Superior temporal gyrus (tissue), 1 donor: ENCODE data around the gene SETMAR.
"Not testable (repeated sequence)": the region's sequence is repeated elsewhere in the genome, so short reads cannot be mapped to it uniquely, and the experiment has no call there.

ENCODE experiments used
- DNase-seq: peaks from one replicate; pipeline ENCODE4 v3.0.0-alpha.2; 2016; ENCODE audit errors: extremely low spot score

The SETMAR gene

DNA sequence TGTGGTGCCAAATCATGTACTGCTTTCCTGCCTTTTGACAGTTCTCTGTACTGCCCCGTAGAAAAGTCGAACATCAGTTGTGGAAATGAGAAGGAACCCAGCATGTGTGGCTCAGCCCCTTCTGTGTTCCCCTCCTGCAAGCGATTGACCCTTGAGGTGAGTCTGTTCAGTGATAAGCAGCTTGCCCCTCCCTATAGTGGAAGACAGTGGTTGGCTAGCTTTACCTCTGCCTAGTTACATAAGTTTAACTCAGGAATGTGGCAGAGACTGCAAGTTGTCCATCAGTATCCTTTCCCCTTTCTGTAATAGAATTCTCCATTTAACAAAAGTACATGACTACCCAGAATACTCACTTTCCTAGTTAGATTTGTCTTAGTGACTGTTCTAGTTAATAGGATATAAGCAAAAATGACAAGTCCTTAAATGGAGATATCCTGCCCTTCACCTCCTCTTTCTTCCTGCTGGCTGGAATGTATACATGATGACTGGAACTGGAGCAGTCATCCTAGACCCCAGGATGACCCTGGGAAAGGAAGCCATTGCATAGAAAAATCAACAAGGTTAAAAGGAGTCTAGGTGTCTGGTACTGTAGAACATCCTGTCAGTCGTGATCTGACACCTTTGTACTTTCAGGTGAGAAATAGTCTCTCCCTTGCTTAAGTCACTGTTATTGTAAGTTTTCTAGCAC, 10.6 kb downstream of the SETMAR start:
- no peak for DNase-seq

DNA sequence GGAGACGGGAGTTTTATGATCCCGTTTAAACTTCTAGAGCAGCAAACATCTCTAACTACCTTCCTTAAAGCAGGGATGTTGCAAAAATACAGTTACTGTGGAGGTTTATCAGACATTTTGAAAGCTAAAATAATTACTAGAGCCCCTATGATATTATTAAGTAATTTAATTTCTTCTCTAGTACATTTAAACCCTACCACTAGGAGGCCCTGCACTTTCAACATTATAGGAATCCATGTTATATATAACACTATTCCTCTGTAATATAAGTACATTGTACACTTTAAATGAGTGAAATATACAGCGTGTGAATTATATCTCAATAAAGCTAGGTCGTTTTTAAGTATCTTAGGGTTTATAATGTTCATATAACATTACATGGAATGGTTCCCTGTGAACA, 11.5 kb downstream of the SETMAR start:
- no peak for DNase-seq

DNA sequence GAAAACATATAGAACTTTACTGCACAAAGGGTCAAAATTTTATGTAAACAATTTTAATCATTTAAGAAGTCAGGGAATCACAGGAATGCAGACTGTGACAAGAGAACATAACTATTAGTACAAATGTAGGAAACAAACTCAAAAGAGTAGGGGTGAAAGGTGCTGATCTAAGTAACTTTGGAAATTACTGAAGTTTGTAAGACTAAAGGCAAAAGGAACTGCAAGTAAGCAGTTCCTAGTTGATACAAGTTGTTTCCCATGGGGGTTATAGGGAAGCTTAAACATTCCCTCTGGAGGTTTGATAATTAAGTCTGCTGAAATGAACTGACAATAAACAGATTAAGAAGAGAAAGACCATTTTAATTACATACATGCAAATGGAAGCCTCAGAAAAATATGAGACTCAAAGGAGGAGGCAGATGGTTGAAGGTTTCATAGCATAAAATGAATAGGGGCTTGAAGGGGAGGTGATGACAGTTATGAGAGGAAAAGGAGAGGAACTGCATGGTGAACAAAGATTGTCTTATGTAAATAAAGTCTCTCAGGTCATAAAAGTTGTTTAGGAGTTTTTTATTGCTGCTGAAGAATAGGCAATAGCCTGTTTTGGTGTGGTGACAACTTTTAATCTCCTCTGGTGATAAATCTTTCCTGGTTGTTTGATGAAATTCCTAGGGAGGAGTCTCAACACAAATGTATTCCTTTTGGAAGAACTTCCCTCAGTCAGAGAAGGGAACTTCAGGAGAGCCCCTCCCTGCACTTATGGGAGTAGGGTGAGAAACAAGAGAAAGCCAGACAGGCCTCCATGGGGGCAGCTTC, 17.1 kb downstream of the SETMAR start:
- no peak for DNase-seq

DNA sequence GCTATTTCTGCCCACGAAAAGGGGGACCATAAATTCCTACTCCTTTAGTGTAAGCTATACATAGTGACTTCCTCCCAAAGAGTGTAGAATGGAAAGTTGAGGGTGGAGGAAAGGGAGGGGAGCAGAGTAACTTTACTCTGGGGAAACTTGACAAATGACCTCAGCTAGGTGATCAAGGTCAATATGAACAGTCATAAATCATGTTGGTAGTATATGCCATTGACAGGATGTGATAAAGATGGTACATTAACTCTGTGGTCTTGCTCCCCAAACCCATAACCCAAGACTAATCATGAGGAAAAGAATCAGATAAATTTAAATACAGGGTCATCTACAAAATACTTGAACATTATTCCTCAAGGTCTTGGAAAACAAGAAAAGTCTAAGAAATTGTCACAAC, 18.6 kb downstream of the SETMAR start:
- no peak for DNase-seq

DNA sequence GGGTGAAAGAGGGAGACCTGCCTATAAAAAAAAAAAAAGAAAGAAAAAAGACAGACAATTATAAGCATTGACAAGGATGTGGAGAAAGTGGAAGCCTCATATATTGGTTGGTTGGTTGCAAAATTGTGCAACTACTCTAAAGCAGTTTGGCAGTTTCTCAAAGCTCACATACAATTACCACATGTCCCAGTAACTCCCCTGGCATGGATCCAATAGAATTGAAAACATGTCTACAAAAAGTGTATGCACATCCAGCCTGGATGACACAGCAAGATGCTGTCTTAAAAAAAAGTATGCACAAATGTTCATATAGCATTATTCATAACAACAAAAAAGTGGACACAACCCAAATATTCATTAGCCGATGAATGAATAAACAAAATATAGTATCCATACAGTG, 19.5 kb downstream of the SETMAR start:
- no peak for DNase-seq

DNA sequence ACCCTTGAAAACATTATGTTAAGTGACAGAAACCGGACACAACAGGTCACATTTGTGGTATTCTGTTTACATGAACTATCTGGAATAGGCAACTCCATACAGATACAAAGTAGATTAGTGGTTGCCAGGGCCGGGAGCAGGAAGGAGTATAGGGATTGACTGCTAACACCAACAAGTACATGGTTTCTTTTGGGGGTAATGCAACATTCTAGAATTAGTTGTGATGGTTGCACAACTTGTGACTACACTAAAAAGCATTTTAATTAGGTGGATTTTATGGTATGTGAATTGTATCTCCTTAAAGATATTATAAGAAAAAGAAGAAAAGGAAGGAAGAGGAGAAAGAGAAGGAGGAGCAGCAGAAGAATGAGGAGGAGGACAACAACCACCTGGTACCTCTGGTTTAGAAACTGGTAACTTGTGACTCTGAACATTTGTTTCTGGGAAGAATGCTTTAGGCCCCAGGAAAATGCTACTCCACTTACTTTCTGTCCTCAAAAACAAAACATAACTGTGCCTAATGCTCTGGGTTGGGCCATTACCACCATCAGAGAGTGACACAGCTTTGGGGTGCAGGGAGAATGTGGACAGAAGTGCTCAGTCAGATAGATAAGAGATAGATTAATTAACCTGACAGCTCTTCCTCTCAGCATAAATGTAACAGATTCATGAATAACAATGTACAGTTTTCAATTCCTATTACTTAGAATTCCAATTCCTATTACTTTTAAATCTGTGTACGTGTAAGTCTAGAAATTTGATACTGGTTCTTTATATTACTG, 20.3 kb downstream of the SETMAR start:
- DNase-seq: no peak

DNA sequence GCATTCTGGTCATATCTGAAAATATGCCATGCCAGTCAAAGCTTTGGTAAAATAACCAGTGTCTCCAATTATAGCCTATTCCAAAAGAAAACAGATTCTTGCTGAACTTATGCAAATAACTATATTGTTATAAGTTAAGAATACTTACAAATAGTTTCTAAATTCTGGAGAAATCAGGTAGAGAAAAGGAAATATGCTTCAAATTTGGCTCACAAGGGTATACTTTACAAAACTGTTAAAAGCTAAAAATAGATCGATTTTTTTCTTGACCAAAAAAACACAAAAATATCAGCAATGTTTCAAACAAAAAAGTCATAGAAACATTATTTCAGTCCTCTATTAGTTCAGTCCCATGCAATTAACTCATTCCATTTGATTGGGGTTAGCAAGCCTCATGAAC, 23.7 kb downstream of the SETMAR start:
- DNase-seq: no peak

DNA sequence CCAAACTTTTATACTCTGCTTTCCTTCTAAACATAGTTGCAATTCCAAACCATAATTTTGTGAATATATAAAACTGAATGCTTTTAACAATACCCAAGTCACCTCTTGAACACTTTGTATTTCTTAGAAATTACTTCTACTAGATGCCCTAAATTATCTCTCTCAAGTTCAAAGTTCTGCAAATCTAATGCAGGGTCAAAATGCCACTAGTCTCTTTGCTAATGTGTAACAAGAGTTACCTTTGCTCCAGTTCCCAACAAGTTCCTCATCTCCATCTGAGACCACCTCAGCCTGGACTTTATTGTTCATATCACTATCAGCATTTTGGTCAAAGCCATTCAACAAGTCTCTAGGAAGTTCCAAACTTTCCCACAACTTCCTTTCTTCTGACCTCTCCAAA, 26.6 kb downstream of the SETMAR start:
- not testable (repeated sequence) for DNase-seq

DNA sequence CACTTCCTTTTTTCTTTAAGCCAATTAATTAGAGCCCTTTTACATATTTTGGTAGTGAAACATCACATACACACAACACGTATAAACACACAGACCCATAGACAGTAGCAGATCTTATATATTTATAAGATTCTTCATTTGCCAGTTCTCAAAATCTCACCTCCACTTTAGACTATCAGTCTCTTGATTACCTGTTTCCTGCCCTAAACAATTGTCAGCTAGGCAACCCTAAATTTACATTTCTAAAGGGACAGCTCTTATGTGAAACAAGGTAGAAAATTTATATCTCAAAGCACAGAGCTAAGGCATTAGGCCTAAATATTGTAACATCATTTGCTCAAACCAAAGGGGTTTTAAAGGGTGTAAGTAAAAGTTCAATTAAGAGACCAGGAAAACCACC, 28.9 kb downstream of the SETMAR start:
- DNase-seq: no peak

DNA sequence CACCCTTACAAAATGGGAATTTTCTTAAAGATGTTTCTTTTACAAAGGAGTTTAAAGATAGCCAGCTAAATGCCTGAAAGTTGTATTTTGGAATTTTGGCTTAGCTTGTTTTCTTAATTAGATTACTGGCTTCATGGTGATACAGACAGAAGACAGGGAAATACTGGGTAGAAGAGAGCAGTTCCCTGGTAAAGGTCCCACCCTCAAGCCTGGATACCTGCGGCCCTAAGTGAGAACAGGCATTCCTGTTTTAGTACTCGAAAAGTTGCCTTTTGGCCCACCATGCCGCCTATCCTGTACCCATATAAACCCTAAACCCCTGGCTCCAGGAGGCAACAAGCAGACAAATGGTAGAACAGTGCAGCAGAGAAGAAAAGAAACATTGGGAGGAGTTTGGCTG, 29.4 kb downstream of the SETMAR start:
- DNase-seq: no peak

DNA sequence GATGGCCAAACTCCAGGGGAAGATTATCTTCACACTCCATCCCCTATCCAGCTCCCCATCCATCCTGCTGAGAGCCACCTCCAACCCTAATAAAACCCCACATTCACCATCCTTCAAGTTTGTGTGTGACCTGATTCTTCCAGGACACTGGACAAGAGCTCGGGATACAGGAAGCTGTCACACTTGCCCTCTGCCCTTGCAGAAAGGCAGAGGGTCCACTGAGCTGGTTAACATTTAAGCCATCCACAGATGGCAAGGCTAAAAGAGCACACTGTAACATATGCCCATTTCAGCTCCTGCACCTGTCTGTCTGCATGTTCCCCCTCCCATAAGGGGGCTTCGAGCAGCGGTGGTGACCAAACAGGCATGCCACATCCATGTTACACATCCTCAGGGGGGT, 29.8 kb downstream of the SETMAR start:
- no peak for DNase-seq

DNA sequence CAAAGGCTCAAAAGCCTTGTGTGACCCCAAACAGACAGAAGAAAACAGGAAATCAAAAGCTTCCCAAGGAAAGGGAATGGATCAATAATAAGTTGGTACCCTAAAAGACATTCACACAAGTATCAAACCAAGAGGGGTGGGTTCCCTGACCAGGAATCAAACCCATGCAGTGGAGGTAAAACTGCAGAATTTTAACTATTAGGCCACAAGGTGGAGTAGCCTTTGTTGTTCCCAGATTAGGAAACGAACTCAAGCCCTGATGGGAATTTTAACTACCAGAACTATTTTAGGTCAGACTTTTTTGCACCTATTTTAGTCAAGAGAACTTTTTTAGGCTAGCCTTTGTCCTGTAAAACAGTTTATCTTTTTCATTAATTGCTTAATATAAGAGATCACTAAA, 31.4 kb downstream of the SETMAR start:
- no peak for DNase-seq

DNA sequence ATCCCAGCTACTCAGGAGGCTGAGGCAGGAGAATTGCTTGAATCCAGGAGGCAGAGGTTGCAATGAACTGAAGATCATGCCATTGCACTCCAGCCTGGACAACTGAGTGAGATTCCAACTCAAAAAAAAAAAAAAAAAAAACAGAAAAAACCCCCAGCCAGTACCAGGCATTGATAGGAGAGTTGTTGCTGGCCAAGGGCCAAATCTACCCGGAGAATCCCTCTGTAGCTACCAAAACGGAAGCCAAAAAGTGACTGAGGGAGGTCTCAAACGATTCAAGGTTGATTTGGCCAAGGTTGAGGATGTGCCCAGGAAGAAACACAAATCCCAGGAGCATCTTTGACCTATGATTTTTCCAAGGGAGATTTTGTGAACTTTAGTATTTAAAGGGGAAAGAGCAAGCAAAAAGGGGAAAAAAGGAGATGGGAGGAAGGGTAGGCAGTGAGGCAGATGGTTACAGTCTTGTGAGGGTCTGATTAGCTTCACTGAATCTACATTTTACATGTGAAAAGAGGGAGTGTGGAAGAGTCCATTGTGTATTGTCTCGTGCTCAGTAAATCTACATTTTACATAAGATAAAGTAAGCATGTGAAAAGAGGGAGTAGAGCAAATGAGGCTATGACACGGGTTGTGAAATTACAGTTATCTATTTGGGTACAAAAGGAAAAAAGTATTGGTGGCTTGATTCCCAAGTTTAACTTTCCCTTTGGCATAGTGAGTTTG, 32.8 kb downstream of the SETMAR start:
- no peak for DNase-seq

DNA sequence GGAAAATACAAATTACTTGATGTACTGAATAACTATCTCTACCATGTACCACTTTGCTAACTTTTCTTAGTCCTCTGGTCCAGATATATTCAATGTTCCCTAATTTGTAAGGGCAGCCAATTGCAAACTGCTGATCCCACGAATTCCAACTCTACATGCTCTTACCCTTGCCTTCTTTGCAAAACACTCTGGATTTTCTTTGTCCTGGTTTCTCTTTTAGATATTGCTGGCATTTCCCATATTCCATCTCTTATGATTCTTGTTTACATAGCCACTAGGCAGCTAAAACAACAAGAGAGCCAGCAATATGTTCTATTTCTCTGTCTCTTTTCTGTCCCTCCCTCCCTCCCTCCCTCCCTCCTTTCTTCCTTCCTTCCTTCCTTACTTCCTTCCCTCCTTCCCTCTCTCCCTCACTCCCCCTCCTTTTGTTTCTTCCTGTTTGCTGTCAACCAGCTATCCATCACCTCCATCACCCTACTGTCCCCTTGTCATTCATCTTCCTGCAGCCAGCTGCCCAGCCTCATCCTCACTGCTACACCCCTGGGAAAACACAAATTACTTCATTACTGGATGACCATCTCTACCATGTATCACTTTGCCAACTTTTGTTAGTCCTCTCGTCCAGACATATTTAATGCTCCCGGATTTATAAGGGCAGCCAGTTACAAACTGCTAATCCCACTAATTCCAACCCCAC, 33.8 kb downstream of the SETMAR start:
- DNase-seq: no peak

DNA sequence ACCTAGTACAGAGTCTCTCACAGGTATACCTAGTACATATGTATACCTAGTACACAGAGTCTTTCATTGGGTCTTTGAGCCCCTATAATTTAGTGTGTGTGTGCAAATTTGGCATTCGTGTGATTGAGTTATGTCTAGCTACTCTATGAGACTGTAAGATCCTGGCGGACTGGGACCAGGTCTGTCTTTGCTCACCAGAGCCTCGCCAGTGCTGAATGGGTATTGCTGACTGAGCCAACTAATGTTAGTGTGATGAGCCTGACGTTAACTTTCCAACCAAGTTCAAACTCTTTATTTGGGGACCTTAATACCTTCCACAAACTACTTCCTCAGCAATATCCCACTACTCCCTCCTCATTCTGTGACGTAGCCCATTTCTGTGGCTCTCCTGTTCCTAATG, 35.6 kb downstream of the SETMAR start:
- DNase-seq: no peak

DNA sequence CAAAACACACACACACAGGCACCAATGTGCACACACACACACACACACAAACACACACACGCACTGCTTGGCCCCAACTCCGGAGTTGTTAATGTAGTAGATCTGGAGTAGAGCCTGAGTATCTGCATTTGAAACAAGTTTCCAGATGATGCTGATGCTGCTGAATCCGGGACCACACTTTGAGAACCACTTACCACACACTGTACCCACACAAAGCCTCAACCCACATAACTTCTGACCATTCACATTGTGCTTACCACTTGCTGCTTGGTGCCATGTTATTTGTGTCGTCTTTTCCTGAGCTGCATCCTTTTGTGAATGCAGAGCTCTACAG, 36.9 kb downstream of the SETMAR start:
- no peak for DNase-seq

DNA sequence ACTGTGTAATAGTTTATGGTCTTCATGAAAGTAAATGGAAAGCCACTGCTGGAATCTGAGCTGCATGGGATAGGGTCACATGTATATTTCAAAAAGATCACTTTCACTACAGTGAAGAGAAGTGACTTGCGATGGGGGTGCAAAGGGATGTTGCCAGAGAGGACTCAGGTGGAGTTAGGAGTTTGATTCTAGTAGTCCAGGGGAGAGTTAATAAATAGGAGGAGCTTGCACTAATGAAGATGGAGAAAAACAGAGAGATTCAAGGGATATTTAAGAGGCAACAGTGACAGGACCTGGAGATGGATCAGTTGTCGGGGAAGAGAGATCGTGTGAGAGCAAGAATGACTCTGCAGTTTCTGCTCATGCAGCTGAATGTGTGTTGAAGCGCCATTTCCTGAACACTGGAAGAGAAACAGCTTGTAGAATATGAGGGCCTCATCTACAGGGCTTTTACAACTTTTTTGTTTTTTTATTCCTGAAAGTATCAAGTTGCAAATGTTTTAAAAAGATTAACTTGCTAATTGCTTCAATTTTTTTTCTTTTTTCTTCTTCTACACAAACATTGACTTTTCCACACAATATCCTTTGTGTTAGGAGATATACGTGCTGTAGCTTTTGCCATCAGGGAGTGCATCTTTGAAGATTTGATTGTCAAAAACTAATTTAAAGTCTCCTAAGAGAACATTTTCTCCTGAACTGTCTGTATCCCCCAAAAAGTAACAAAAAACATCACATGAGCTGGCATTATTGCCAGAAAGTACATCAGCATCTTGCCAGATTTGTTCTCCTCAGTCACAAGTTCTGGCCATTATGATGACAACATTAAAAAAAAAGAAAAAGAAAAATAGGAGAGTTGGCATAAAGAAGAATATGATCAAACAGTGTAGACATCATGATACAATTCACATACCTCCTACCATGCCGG, 37.5 kb downstream of the SETMAR start:
- peak; percentile 71 for DNase-seq

DNA sequence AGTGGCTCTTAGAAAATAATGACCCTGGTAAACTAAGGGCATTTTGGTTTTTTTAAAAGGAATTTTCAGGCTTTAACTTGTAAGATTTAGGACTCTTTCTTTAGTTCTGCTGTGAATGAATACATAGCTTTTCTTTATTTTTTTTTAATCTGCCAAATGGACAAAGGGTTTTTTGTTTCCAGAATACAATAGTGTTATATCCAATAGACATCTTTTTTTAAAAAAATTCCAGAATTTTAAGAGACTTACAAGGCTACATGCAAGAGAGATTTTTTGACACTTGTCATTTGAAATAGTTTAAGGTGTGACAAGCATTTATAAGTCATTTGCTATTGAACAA, 38.1 kb downstream of the SETMAR start:
- DNase-seq: peak; percentile 70

DNA sequence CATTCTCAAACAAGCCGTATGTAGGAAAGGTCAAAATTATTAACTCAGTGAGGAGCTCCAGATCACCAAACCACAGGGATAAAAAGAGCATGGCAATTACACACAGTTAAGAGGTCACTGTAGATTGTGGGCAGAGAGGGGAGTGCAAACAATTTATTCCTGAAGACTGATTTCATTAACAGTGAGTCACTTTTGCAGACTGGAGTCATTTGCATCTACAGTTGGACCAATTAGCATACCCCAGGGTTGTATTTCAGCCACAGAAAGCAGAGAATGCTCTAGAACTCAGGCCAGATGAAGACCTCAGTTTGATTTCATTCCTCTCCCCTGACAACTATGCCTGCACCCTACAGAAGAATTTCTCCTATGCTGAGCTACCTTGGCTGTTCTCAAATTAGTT, 40.1 kb downstream of the SETMAR start:
- no peak for DNase-seq

DNA sequence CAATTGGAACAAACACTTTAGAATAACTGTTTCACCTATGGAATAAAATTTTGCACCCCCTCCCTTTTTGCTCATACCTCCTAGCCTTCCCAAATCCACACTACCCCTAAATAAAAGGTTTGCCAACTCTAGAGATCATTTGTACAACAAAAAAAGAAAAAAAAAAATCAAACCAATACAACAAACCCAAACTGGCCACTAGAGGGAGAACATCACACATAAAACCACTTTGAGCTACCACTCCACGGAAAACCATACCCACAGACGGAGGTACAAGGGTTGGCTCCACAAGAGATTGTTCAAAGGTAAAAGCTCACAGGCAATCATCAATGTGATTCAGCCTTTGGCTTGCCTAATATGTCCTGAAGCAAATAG, 47.6 kb downstream of the SETMAR start:
- peak; percentile 92 for DNase-seq
